Smooth muscle cell (in vitro differentiated cells): ENCODE measurements around the gene TMEM26. TPM values are rescaled to one million over a fixed set of nuclear protein-coding genes. Genes with fewer than 3 reads are reported as not detected.
A peak's percentile ranks its signal among the peaks of the same experiment; 100 is the strongest.

Experiments used
- DNase-seq: peaks from one replicate; lab custom pipeline; 2025; ENCODE audit not compliant: unreplicated experiment; lab: John Stamatoyannopoulos, UW
- H2AFZ ChIP-seq: fragments of 200-600 bp; sonication (generic); 2 replicates; pipeline ENCODE4 v1.6.0; 2016; ENCODE audit warnings: antibody characterized with exemption, low read depth, mild to moderate bottlenecking
- H3F3A ChIP-seq: fragments of 200-600 bp; sonication (generic); 2 replicates; pipeline ENCODE4 v1.6.0; 2017; ENCODE audit warnings: antibody characterized with exemption, low read depth
- H3K27ac ChIP-seq: fragments of 200-600 bp; sonication (generic); 2 replicates; pipeline ENCODE4 v1.5.1; 2016; ENCODE audit warnings: low read depth, mild to moderate bottlenecking
- H3K27me3 ChIP-seq: fragments of 200-600 bp; sonication (generic); 2 replicates; pipeline ENCODE4 v1.6.1; 2016; ENCODE audit warnings: low read depth, mild to moderate bottlenecking
- H3K36me3 ChIP-seq: fragments of 200-600 bp; sonication (generic); 2 replicates; pipeline ENCODE4 v1.5.1; 2016; ENCODE audit warnings: low read depth
- H3K4me1 ChIP-seq: fragments of 200-600 bp; sonication (generic); 2 replicates; pipeline ENCODE4 v1.5.1; 2016; ENCODE audit warnings: low read depth
- H3K4me2 ChIP-seq: fragments of 200-600 bp; sonication (generic); 2 replicates; pipeline ENCODE4 v1.6.0; 2016; ENCODE audit warnings: mild to moderate bottlenecking
- H3K4me3 ChIP-seq: fragments of 200-600 bp; sonication (generic); 2 replicates; pipeline ENCODE4 v1.5.1; 2016; ENCODE audit warnings: mild to moderate bottlenecking
- H3K79me2 ChIP-seq: fragments of 200-600 bp; sonication (generic); 2 replicates; pipeline ENCODE4 v1.6.0; 2016; ENCODE audit warnings: low read depth, mild to moderate bottlenecking
- H3K9ac ChIP-seq: fragments of 200-600 bp; sonication (generic); 2 replicates; pipeline ENCODE4 v1.6.0; 2016; ENCODE audit warnings: low read depth
- H3K9me3 ChIP-seq: fragments of 200-600 bp; sonication (generic); replicated peaks from 2 replicates; pipeline ENCODE4 v1.5.1; 2016; ENCODE audit warnings: low read depth
- H4K20me1 ChIP-seq: fragments of 200-600 bp; sonication (generic); 2 replicates; pipeline ENCODE4 v1.6.0; 2016; ENCODE audit warnings: low read depth
- CTCF ChIP-seq: fragments of 200-600 bp; sonication (generic); IDR thresholded peaks from 2 replicates; pipeline ENCODE4 v1.5.1; 2017; ENCODE audit warnings: borderline replicate concordance, mild to moderate bottlenecking, antibody characterized with exemption; ENCODE audit not compliant: insufficient read depth, poor library complexity, severe bottlenecking
- WGBS: methylation state at CpG from one replicate; pipeline ENCODE4 v1.1.7; 2016; ENCODE audit warnings: low lambda C conversion rate; 5-methylcytosine and 5-hydroxymethylcytosine counted together
- polyA plus RNA-seq: library from polyadenylated mRNA; unstranded; fragments of >200 nt; fragmentation: Nextera tagmentation; extraction: Ambion mirVana; gene quantifications from 2 replicates; pipeline ENCODE4 v1.2.1, GENCODE V29; 2016
- total RNA-seq: library from RNA; depleted of rRNA; stranded (reverse); fragments of >200 nt; gene quantifications from 2 replicates; pipeline ENCODE4 v1.2.3, GENCODE V29; 2014

The TMEM26 gene
- total and polyA plus RNA-seq, 2 experiments from 2014 or later: not detected

GRCh38 chr10:61456095-61456789, 3.1 kb upstream of the TMEM26 start:
- Histone ChIP-seq H3K36me3 (no peaks in the 10 kb centered on the region), H3K4me2 (no peak overlapping the region), H4K20me1 (no peaks in the 10 kb centered on the region), H3K79me2 (no peaks in the 10 kb centered on the region), H3K27ac (no peak overlapping the region), H3F3A (no peaks in the 10 kb centered on the region), H3K9ac (no peak overlapping the region), H3K9me3 (no peaks in the 10 kb centered on the region), H3K4me1 (no peaks in the 10 kb centered on the region), H3K27me3 (peaks cover 52% of the 10 kb centered on the region), H2AFZ (no peak overlapping the region), H3K4me3 (no peak overlapping the region)
- no peak for TF ChIP-seq CTCF
- 82% methylated on average over 4 of the region's 4 CpGs for WGBS
- no peak for DNase-seq

- no peak overlapping the region for H3K4me2 ChIP-seq
- H4K20me1 ChIP-seq: no peaks in the 10 kb centered on the region
- no peaks in the 10 kb centered on the region for H3K79me2 ChIP-seq
- peaks cover 57% of the 10 kb centered on the region for H3K27me3 ChIP-seq
- H3K4me1 ChIP-seq: no peaks in the 10 kb centered on the region
- H3K36me3 ChIP-seq: no peaks in the 10 kb centered on the region
- no peak overlapping the region for H3K4me3 ChIP-seq
- H3F3A ChIP-seq: no peaks in the 10 kb centered on the region
- no peak overlapping the region for H2AFZ ChIP-seq
- H3K27ac ChIP-seq: no peak overlapping the region
- H3K9me3 ChIP-seq: no peaks in the 10 kb centered on the region
- DNase-seq: no peak
- no peak for TF ChIP-seq CTCF
- 92% methylated on average over 8 of the region's 8 CpGs for WGBS
- no peak overlapping the region for H3K9ac ChIP-seq
Measured at GRCh38 chr10:61455656-61456055, 2.5 kb upstream of the TMEM26 start.

- Histone ChIP-seq H2AFZ (no peak overlapping the region), H3K4me3 (no peak overlapping the region), H3K36me3 (no peaks in the 10 kb centered on the region), H3K27ac (no peak overlapping the region), H3K79me2 (no peaks in the 10 kb centered on the region), H4K20me1 (no peaks in the 10 kb centered on the region), H3K9ac (no peak overlapping the region), H3K4me2 (no peak overlapping the region), H3K4me1 (no peaks in the 10 kb centered on the region), H3K27me3 (peaks cover 63% of the 10 kb centered on the region), H3F3A (no peaks in the 10 kb centered on the region), H3K9me3 (no peaks in the 10 kb centered on the region)
- no peak for DNase-seq
- no peak for TF ChIP-seq CTCF
- 94% methylated on average over 4 of the region's 4 CpGs for WGBS
Measured at GRCh38 chr10:61454541-61454940, 1.4 kb upstream of the TMEM26 start.

- TF ChIP-seq CTCF: no peak
- H3K27me3 ChIP-seq: peaks cover 58% of the 10 kb centered on the region
- peak overlapping the region; percentile 83 for H2AFZ ChIP-seq
- H3K4me1 ChIP-seq: no peaks in the 10 kb centered on the region
- H3K27ac ChIP-seq: no peak overlapping the region
- H3K9me3 ChIP-seq: no peaks in the 10 kb centered on the region
- H3K4me3 ChIP-seq: peak overlapping the region; percentile 61
- no peaks in the 10 kb centered on the region for H3K79me2 ChIP-seq
- no peak overlapping the region for H3K9ac ChIP-seq
- peak overlapping the region; percentile 85 for H3K4me2 ChIP-seq
- 8% methylated on average over 28 of the region's 28 CpGs for WGBS
- DNase-seq: no peak
- no peaks in the 10 kb centered on the region for H3F3A ChIP-seq
- H3K36me3 ChIP-seq: no peaks in the 10 kb centered on the region
- H4K20me1 ChIP-seq: no peaks in the 10 kb centered on the region
Measured at GRCh38 chr10:61452151-61452651, 980 bp downstream of the TMEM26 start.
